GM18499 (cell line): ENCODE data around the gene PTPRJ.

Experiments
- ATAC-seq: cut with Tn5 transposase; IDR thresholded peaks from one replicate; pipeline ENCODE4 v1.9.1; 2021; ENCODE audit warnings: moderate number of reproducible peaks; ENCODE audit not compliant: insufficient read depth, unreplicated experiment

The PTPRJ gene

DNA sequence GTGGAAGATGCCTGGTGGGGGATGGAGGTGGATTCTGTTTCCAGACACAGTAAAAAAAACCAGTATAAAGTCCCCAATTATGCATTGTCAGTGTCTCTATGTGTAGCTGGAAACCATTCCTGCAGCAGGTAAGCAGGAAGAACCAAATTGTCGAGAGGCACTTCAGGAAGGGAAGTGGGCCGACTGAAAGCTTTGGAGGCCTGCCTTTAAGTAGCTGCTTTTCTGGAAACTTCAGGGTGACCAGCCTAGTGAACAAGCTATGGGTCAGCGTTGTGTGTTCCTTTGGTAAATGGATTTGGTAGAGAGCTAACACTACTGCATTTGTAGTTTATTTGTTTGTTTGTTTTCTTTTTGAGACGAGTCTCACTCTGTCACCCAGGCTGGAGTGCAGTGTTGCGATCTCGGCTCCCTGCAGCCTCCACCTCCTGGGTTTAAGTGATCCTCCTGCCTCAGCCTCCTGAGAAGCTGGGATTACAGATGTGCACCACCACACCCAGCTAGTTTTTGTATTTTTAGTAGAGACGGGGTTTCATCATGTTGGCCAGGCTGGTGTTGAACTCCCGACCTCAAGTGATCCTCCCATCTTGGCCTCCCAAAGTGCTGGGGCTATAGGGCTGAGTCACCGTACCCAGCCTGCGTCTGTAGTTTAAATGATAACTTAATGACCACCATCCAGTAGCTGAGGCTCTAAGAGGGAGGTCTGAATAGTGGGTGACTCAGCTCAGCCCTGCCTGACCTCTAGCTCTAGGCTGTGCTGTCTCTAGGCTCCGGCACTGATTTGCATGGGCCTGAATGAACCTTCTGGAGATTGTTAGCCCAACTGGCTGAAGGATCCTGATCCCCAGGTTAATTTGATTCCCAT is 12.8 kb downstream of the PTPRJ start:
- no peak for ATAC-seq

GRCh38 chr11:47994417-47994816 is 14.1 kb downstream of the PTPRJ start:
- ATAC-seq, result no peak

DNA sequence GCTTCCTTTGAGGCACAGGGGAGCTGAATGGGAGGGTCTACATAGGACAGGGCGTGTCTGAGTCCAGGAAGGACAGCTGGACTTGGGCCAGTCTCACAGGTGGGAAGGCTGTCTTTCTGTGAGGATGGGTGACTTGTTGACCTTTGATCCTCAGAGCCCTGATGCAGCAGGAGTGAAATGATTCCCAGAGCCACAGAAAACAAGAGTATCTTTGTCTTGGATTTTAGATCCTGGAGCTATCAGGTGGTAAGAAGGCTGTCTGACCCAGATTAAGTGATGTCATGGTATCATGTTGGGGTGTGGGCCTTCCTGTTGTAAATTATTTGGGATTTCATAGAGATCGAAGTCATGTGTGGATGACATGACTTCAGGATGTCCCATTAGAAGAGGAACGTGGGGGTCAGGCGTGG is 15.0 kb downstream of the PTPRJ start:
- ATAC-seq, result no peak

DNA sequence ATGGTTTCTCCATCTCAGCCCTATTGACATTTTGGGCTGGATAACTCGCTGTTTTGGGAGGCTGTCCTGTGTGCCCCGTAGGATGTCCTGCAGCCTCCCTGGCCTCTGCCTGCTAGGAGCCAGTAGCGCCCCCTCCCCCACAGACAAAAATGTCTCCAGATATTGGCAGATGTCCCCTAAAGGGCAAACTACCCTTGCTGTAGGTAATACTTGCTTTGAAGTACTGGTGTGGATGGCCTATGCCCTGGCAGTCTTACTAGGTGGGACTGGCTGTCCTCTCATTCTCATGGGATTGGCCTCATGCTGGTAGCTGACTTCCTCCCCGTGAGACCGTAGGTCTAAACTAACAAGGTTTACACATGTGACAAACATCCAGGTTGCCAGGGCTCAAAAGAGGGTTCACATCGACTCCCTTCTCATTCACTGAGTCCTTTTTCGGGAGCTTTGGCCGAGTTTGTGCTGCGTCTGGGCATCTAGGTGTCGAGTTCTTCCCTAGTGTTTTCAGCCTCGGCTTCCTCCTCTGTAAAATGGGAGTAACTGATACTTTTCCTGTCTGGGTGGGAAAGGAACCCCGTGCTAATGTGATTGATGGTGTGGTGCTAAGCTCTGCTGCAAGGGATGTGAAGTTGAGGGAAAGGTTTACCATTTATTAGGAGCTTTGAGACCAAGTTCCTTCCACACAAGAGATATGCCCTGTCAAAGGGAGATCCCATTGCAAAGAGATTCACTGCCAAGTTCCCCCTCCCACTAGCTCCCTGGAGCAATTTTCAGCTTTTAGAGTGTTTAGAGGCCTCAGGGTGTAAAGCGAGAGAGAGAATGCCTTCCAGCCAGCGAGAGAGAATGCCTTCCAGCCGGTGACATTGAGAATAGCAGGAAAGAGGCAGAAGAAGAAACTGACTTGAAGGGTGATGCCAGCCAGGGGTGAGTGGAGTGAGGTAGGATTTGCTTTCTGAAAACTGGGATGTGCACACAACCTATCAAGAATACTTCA is 17.0 kb downstream of the PTPRJ start:
- no peak for ATAC-seq

GRCh38 chr11:47998345-47998732 is 18.0 kb downstream of the PTPRJ start:
- no peak for ATAC-seq

GRCh38 chr11:47998733-47999359 is 18.5 kb downstream of the PTPRJ start:
- ATAC-seq, result no peak

- no peak for ATAC-seq
Observed at GRCh38 chr11:48000432-48000831, 20.1 kb downstream of the PTPRJ start.

- ATAC-seq, result peak; percentile 37
Observed at GRCh38 chr11:48001438-48002021, 21.2 kb downstream of the PTPRJ start.

GRCh38 chr11:48002561-48002960 is 22.2 kb downstream of the PTPRJ start:
- no peak for ATAC-seq

DNA sequence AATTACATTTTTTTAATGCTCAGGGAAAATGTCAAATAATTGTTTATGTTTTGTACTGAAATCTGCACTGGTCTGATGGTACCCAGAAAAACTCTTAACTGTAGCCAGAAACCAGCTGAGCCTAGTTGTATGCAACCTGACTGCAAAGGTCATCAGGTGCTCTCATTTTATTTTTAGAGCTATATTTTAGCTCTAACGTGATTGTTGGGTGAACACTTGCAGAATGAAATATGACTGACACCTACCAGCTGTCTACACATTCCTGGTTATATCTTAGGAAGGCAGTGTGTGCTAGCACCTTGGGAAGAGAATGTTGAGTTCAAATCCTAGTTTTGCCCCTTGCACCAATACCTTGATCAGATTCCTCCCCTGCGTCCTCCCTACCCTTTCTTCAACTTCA is 23.6 kb downstream of the PTPRJ start:
- ATAC-seq, result no peak

- ATAC-seq, result no peak
Observed at GRCh38 chr11:48004456-48004855, 24.1 kb downstream of the PTPRJ start.

DNA sequence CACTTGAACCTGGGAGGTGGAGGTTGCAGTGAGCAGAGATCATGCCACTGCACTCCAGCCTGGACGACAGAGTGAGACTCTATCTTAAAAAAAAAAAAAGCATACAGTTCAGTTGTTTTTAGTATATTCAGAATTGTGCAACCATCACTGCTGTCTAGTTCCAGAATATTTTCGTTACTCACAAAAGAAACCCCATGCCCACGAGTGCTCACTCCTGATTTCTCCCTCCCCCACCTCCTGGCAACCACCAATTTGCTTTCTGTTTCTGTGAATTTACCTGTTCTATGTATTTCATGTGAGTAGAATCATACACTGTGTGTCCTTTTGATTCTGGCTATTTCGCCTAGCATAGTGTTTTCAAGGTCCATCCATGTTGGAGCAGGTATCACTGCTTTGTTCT is 24.8 kb downstream of the PTPRJ start:
- no peak for ATAC-seq

DNA sequence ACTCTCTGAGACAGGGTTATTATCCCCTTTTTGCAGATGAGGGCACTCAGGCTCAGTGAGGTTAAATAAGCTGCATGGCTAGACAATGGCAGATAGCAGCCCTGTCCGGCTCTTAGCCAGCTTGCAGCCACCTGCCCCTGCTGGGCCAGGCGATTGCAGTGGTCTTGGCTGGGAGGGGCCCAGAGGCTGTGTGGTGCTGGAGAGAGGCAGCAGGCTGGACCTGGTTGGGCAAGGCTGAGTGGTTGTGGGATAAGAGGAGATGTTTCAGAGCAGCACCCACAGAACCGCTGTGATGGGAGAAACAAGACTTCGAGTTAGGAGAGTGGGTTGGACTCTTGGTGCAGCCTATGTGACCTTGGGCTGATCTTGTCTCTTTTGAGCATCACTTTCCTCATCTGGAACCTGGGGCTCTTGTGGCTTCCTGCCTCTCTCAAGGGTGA is 25.5 kb downstream of the PTPRJ start:
- ATAC-seq, result no peak

- peak; percentile 73 for ATAC-seq
Observed at GRCh38 chr11:48006301-48006992, 26.1 kb downstream of the PTPRJ start.

DNA sequence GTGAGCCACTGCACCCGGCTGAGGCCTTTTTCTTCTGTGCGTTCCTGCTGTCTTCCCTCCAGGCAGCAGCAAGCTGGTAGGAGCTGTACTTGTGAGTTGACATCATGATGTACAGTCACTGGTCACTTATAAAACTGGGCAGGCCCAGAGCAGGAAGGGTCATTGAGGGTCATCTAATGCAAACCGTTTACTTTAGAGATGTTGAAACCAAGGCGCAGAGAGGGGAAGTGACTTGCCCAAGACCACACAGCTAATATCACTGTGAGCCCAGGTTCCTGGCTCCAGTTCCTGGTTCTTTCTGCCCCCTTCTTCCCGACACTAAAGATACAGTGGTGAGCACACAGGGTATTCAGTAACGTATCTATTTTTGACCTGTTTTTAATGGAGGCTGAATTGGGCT is 27.3 kb downstream of the PTPRJ start:
- ATAC-seq, result no peak

DNA sequence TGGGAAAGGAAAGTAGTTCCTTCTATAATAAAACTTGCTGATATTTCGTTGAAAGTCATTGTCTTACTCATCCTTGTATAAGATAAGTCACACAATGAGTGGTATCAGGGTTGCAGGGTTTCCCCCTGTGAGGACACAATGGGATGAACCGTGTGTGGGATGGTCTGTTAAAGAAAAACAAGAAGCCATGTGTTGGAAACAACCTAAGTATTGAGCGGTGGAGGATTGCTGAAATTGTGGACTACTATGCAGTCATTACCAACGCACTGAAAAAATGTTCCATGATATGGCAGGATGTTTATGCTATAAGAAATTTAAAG is 28.6 kb downstream of the PTPRJ start:
- peak; percentile 35 for ATAC-seq

GRCh38 chr11:48011102-48011797 is 30.9 kb downstream of the PTPRJ start:
- no peak for ATAC-seq

- no peak for ATAC-seq
Observed at GRCh38 chr11:48011798-48012391, 31.5 kb downstream of the PTPRJ start.
